Measurements from ENCODE around the gene PRPS1. TPM values are rescaled to one million over a fixed set of nuclear protein-coding genes. Genes with fewer than 3 reads are reported as not detected.

Gene PRPS1
- total and polyA plus RNA-seq, 2 experiments from 2014 or later = 91.1 to 149 TPM

GRCh38 chrX:107625739-107626138, 2.6 kb upstream of the PRPS1 start:
- peaks cover 21% of the 10 kb centered on the region for H3K79me2 ChIP-seq (replicated peaks; ENCODE audit: insufficient read depth)
- no peaks in the 10 kb centered on the region for H3F3A ChIP-seq (replicated peaks; ENCODE audit: low read depth)
- no peak overlapping the region for H2AFZ ChIP-seq
- no peaks in the 10 kb centered on the region for H3K9me3 Mint-ChIP-seq
- no peaks in the 10 kb centered on the region for H3K27me3 Mint-ChIP-seq (ENCODE audit: insufficient read depth, low read depth, poor library complexity)
- no peak for ATAC-seq
- no peaks in the 10 kb centered on the region; the same call in 2 of the 3 replicates for H3K36me3 Mint-ChIP-seq (ENCODE audit: low read depth)
- no peak overlapping the region for H3K4me3 ChIP-seq
- TF ChIP-seq NANOG (IDR thresholded peaks at IDR 0.05; ENCODE audit: borderline replicate concordance) = no peak
- H3K27ac Mint-ChIP-seq = no peak overlapping the region
- H3K27me3 ChIP-seq (ENCODE audit: insufficient read depth) = no peaks in the 10 kb centered on the region
- H3K9me2 ChIP-seq (ENCODE audit: insufficient read depth) = no peaks in the 10 kb centered on the region
- DNase-seq (ENCODE audit: low spot score) = no peak
- no peaks in the 10 kb centered on the region for H3K36me3 ChIP-seq (ENCODE audit: insufficient read depth)
- peaks cover 8% of the 10 kb centered on the region for H4K20me1 ChIP-seq (replicated peaks; ENCODE audit: insufficient read depth)
- H3K4me2 ChIP-seq = no peak overlapping the region
- no peak overlapping the region for H3K27ac ChIP-seq (ENCODE audit: low read depth)
- peaks cover 7% of the 10 kb centered on the region; the same call in 1 of the 2 replicates for H3K4me1 ChIP-seq (ENCODE audit: insufficient read depth)
- H3K4me1 Mint-ChIP-seq = peaks cover 12% of the 10 kb centered on the region; the same call in 2 of the 3 replicates
- H3K4me3 Mint-ChIP-seq = no peak overlapping the region

- no peak overlapping the region for H3K4me3 ChIP-seq
- ATAC-seq = no peak
- TF ChIP-seq EZH2 (IDR thresholded peaks at IDR 0.05; ENCODE audit: low read depth, unreplicated experiment) (no peak), JUNB (IDR thresholded peaks at IDR 0.05; ENCODE audit: unreplicated experiment) (no peak), POLR2AphosphoS5 (IDR thresholded peaks at IDR 0.05; ENCODE audit: low read depth) (no peak), CTCF (conservative IDR thresholded peaks at IDR 0.05; ENCODE audit: low read depth in 2 of 2) (no peak), STAT1 (IDR thresholded peaks at IDR 0.05; ENCODE audit: unreplicated experiment) (no peak), REST (IDR thresholded peaks at IDR 0.05; ENCODE audit: unreplicated experiment) (no peak)
- Mint-ChIP-seq H3K4me3 (no peak overlapping the region), H3K27ac (no peak overlapping the region), H3K9me3 (no peaks in the 10 kb centered on the region), H3K27me3 (ENCODE audit: insufficient read depth, low read depth, poor library complexity) (no peaks in the 10 kb centered on the region), H3K36me3 (ENCODE audit: low read depth) (no peaks in the 10 kb centered on the region; the same call in 2 of the 3 replicates), H3K4me1 (peaks cover 14% of the 10 kb centered on the region; the same call in 2 of the 3 replicates)
- no peak for DNase-seq (ENCODE audit: low spot score)
- no peak overlapping the region for H3K27ac ChIP-seq (ENCODE audit: low read depth)
- no peaks in the 10 kb centered on the region for H3F3A ChIP-seq (replicated peaks; ENCODE audit: low read depth)
- no peaks in the 10 kb centered on the region for H3K9me2 ChIP-seq (ENCODE audit: insufficient read depth)
- H3K4me1 ChIP-seq (ENCODE audit: insufficient read depth) = peaks cover 7% of the 10 kb centered on the region; the same call in 1 of the 2 replicates
- no peaks in the 10 kb centered on the region for H3K27me3 ChIP-seq (ENCODE audit: insufficient read depth)
- no peak overlapping the region for H2AFZ ChIP-seq
- peaks cover 9% of the 10 kb centered on the region for H4K20me1 ChIP-seq (replicated peaks; ENCODE audit: insufficient read depth)
- no peak overlapping the region for H3K4me2 ChIP-seq
- H3K79me2 ChIP-seq (replicated peaks; ENCODE audit: insufficient read depth) = peaks cover 28% of the 10 kb centered on the region
- H3K36me3 ChIP-seq (ENCODE audit: insufficient read depth) = no peaks in the 10 kb centered on the region
Observed at GRCh38 chrX:107626481-107626880, 1.8 kb upstream of the PRPS1 start.
